Activated T-cell treated with anti-CD3 and anti-CD28 coated beads for 48 hours (primary cell): ENCODE results near the gene ADAM12.
"Not testable (repeated sequence)": the region's sequence is repeated elsewhere in the genome, so short reads cannot be mapped to it uniquely, and the experiment has no call there.

Source experiments
- DNase-seq: peaks from one replicate; pipeline ENCODE4 v3.0.0-alpha.2; 2020; ENCODE audit warnings: low read depth

Gene ADAM12

GRCh38 chr10:126262233-126262838 is 125.9 kb downstream of the ADAM12 start:
- DNase-seq = no peak

- DNase-seq = no peak
Observed at GRCh38 chr10:126259760-126260479, 128.4 kb downstream of the ADAM12 start.

DNA sequence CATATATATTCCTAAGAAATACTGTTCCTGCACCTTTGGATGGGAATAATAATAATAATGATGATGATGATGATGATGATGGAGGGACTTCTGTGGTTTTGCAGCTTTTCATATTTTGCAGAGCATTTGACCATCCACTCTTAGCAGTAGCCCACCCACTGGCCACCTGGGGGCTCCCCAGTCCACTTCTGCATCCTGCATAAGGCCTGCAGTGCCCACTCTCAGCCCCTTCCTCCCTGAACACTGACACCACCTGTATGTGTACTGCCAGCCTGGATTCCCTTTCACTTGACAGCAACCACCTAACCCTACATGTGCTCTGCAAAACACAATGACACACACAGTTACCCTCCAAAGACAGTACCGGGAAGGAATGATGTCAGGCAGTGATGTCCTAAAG is 131.4 kb downstream of the ADAM12 start:
- DNase-seq = no peak

DNA sequence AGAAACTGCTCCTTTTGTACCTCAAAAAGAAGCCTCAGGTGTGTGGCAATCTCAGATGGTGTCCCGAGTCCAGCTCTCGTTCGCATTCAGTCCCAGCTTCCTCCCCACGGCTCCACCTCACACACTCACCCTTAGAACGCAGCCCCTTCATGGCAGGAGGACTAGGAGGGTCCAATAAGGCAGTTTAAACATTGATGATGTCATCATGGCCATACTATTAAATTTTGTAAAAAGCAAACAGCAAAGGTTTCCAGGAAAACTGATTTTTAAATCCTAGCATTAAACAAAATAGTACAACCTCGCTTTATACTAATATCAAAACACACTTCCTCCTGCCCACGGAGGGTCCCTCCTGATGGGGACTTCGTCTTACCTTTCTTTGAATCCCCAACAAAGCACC is 133.0 kb downstream of the ADAM12 start:
- no peak for DNase-seq

DNA sequence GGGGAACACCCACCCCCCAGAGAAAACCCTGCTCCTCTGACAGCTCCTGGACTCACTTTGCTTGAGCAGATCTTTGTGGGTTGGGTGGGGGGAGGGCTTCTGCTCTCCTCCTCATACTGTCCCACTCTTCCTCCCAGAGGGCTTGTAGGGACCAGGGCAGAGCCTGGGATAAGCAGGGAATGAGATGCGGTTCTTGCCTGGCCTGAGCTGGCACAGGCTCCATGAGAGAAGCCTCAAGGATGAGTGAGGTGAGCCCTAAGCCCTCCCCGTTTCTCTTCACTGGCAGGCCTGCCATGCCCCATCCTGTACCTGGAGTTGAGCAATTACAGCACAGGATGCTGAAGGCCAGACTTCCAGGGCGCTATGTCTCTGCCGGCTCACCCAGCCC is 134.7 kb downstream of the ADAM12 start:
- no peak for DNase-seq

DNA sequence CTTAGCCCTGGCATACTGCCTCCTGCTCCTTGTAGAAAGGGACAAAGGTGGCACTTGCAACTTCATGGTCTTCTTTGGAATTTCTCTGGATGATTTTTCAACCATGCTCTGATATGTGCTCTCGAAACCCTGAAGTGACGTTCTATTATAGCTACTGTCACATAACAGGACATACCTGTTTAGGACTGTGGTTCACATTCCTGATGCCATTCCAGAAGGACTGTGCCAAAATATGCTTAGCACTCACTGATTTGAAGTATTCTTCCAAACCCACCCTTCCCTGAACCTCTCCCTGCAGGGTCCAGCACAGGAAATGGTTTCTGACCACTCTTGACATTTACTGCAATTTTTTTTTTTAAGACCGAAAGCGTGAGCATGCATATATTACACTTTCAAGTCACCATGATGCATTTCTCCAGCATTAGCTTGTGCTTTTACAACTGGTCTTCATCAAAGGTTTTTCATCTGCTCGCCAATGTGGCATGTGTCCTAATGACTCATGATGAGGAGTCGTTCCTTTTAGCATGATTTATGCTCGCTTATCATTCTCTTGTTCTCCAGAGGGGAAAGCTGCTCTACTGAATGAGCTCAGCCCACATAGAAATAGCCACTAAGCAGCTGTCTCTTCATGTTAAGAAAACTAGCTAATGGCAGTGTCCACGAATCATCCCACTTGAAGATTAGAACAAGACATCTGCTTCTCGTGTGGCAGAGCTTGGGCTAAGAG is 135.2 kb downstream of the ADAM12 start:
- DNase-seq = no peak

DNA sequence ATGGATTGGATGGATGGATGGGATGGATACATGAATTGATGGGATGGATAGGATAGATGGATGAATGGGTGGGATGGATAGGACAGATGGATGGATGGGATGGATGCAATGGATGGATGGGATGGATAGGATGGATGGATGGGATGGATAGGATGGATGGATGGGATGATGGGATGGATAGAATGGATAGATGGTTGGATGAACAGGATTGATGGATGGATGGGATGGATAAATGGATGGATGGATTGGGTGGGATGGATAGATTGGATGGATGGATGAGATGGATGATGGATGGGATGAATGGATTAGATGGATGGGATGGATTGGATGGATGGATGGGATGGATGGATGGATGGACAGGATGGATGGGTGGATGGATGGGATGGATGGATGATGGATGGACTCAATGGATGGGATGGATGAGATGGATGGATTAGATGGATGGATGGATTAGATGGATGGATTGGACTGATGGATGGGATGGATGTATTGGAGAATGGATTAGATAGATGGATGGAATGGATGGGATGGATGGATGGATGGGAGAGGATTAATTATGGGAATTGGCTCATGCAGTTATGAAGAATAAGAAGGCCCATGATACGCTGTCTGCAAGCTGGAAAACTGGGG is 136.4 kb downstream of the ADAM12 start:
- no peak for DNase-seq

DNA sequence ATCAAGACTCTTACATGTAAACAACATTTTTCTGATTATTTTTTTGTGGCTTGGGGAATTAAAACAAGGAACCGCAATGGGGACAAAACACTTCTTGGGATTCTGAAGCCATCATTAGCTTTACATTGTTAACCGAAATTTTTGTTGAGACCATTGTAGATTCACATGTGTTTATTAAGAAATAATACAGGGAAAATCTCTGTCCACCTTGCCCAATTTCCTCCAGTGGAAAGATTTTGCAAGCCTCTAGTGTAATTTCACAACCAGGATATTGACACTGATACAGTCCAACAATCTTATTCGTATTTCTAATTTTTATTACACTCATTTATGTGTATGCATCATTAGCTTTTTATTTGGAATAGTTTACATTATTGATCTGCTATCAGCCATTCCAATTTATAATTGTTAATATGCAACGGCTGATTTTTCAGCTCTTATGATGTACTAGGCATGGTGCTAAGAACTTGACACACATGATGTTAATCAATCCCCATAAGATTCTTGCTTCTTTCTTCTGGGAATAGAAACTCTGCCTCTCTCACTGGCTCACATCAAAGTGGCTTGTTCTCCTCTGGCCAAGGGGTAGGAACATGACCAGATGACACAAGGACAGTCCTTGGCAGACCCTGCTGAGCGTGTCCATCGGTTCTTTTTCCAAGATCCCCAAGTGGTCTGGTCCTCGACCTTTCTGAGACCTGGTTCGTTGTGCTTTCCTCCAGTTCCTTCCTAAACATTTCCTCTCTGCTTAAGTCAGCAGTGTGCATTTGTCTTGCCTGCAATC is 137.6 kb downstream of the ADAM12 start:
- DNase-seq = no peak

DNA sequence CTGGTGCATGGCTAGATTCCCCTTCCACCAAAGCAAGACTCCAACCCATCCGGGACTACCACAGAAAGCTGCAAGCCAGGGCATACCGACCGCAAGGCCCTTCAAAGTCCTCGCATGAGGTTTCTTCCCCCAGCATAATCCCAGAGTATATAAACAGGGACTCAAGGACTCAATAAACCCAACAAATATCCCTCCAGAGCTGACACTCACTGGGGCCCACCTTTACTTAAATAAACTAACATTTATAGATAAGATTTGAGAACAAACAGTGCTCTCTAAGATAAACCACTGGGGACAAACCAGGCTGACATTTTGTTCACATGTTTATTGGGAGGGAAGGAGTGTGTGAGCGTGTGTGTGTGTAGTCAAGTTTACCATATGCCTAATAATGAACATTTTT is 138.2 kb downstream of the ADAM12 start:
- no peak for DNase-seq

- DNase-seq = no peak
Observed at GRCh38 chr10:126247446-126247975, 140.8 kb downstream of the ADAM12 start.

DNA sequence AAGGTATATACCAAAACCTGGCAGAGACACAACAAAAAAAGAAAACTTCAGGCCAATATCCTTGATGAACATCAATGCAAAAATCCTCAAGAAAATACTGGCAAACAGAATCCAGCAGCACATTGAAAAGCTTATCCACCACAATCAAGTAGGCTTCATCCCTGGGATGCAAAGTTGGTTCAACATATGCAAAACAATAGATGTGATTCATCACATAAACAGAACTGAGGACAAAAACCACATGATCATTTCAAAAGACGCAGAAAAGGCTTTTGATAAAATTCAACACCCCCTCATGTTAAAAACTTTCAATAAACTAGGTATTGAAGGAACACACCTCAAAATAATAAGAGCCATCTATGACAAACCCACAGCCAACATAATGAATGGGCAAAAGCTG is 141.9 kb downstream of the ADAM12 start:
- DNase-seq = not testable (repeated sequence)

- no peak for DNase-seq
Observed at GRCh38 chr10:126245501-126245900, 142.8 kb downstream of the ADAM12 start.

GRCh38 chr10:126243971-126244370 is 144.3 kb downstream of the ADAM12 start:
- no peak for DNase-seq

DNA sequence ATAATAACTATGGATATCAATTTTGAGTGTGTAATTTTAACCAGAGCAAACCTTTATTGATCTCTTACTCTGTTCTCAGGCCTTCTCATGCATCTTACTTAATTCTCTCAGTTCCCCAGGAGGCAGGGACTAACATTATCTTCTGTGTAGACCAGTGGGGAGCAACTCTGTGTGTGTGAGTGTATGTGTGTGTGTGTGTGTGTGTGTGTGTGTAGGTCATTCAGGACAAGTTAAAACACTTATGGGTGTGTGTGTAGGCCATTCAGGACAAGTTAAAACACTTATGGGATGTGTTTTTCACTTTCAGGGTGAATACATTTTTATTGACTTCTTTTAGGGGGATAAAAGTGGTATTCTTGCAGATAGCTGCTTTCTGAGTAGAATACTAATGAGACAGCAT is 145.0 kb downstream of the ADAM12 start:
- DNase-seq = no peak

DNA sequence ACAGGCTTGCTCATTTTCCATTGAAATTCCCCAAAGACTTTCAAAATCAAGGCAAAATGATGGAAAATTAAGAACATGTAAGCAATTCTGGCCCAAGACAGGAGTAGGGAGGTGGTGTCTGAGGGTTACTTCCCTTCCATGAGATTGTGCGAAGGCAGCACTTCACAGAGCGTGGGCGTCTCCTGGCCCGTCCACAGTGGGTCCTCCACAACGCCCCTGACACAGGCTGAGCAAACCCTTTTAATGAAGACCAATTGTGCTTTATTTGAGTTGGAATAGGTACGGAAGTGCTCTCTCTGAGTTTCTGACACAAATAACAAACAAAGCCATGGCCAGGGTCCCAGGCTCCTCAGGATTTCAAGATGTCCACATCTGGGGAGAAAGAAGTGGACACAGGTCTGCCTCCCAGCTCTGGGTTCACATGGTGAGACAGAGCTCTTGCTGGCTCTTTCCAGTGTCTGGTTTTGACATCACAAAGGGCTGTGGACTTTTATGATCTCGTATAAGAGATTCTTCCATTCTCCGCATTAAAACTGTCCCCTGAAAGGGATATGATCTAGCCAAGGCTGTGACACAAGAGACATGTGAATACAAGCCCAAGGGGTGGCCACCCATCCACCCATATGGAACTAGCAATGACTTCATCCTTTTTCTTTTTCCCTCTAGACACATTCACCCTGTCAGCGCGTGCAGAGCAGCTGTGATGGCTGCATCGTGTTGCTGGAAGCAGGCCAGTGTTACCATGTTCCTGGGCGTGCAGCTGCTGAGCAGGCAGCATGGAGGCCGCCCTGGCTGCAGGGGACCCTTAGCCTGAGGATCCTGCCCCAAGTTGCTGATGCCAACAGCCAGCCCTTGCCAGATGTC is 145.6 kb downstream of the ADAM12 start:
- no peak for DNase-seq

DNA sequence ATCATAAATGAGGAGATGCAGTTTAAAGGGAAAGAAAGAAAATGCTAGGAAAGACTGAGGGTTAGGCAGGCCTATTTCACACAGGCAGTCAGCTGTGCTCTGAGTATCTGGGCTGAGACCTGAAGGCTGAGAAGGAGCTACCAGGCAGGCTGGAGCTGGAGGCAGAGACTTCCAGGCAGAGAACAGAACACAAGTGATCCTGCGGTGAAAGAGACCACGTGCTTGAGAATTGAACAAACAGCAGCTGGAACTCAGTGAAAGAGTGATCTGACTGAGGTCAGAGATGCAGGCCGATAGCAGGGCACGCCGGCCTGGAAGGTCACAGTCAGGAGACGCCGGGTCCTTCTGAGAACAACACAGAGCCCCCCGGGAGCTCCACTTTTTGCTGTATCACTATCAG is 147.8 kb downstream of the ADAM12 start:
- no peak for DNase-seq

GRCh38 chr10:126239844-126240243 is 148.4 kb downstream of the ADAM12 start:
- no peak for DNase-seq

DNA sequence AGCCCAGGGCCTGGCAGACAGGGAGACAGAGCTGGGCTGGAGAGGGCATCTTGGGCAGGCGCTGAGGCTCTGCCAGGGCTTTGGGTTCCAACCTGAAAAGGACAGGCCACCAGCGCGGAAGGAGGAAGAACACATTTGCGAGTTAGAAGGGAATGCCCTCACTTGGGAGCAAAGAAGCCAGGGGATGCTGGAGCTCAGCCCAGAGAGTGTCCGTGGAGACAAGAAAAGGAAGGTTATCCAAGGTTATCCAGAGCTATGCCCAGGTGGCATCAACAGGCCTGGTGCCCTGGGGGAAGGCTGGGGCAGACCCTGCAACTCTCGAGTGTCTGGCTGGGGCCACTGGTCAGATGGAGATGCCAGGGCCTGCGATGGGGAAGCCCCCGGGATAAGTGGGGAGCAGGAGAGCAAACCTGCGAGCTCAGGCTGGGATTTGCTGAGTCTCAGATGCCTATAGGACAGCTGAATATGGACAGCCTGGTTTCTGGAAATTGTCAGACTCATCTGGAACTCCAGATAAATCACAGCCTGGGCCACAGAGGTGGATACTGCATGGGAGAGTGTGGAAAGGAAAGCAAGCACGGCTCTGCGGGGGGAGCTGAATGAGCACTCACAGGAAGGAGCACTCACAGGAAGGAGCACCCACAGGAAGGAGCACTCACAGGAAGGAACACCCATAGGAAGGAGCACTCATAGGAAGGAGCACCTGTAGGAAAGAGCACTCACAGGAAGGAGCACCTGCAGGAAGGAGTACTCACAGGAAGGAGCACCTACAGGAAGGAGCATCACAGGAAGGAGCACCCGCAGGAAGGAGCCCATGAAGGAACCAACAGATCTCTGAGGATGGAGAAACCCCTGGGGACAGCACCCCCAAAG is 152.1 kb downstream of the ADAM12 start:
- DNase-seq = no peak

GRCh38 chr10:126235091-126235978 is 152.9 kb downstream of the ADAM12 start:
- DNase-seq = no peak
